ENCODE results near the gene MAPK10.

MAPK10 gene

GRCh38 chr4:86362510-86362909, 2.7 kb upstream of the MAPK10 start:
- Histone ChIP-seq H3K4me2 (no peak overlapping the region), H3K36me3 (ENCODE audit: insufficient read depth) (no peaks in the 10 kb centered on the region), H3K4me1 (ENCODE audit: low read depth, poor library complexity, severe bottlenecking) (peaks cover 19% of the 10 kb centered on the region), H4K20me1 (ENCODE audit: insufficient read depth) (no peaks in the 10 kb centered on the region), H2AFZ (ENCODE audit: low read depth) (no peak overlapping the region), H3K9ac (no peak overlapping the region), H3K4me3 (IDR thresholded peaks at IDR 0.05; ENCODE audit: insufficient read depth, low read depth, low read length) (no peak overlapping the region), H3K79me2 (ENCODE audit: insufficient read depth, low read depth) (no peaks in the 10 kb centered on the region), H3K27ac (no peak overlapping the region), H3K27me3 (ENCODE audit: insufficient read depth, low read depth) (no peaks in the 10 kb centered on the region)
- no peak for TF ChIP-seq CTCF (conservative IDR thresholded peaks at IDR 0.05; ENCODE audit: low read depth, low read length)

- no peaks in the 10 kb centered on the region for H4K20me1 ChIP-seq (ENCODE audit: insufficient read depth)
- H3K4me3 ChIP-seq (IDR thresholded peaks at IDR 0.05; ENCODE audit: insufficient read depth, low read depth, low read length), result no peak overlapping the region
- H3K36me3 ChIP-seq (ENCODE audit: insufficient read depth), result no peaks in the 10 kb centered on the region
- H3K79me2 ChIP-seq (ENCODE audit: insufficient read depth, low read depth), result no peaks in the 10 kb centered on the region
- no peak overlapping the region for H3K27ac ChIP-seq
- no peak overlapping the region for H3K9ac ChIP-seq
- H3K27me3 ChIP-seq (ENCODE audit: insufficient read depth, low read depth), result no peaks in the 10 kb centered on the region
- no peak overlapping the region for H3K4me2 ChIP-seq
- H2AFZ ChIP-seq (ENCODE audit: low read depth), result no peak overlapping the region
- no peak for TF ChIP-seq CTCF (conservative IDR thresholded peaks at IDR 0.05; ENCODE audit: low read depth, low read length)
- H3K4me1 ChIP-seq (ENCODE audit: low read depth, poor library complexity, severe bottlenecking), result peaks cover 19% of the 10 kb centered on the region
Measured at GRCh38 chr4:86358257-86358656, 1.6 kb downstream of the MAPK10 start.

GRCh38 chr4:86357608-86358007, 2.2 kb downstream of the MAPK10 start:
- Histone ChIP-seq H3K9ac (no peak overlapping the region), H3K36me3 (ENCODE audit: insufficient read depth) (no peaks in the 10 kb centered on the region), H3K27me3 (ENCODE audit: insufficient read depth, low read depth) (no peaks in the 10 kb centered on the region), H3K4me2 (no peak overlapping the region), H4K20me1 (ENCODE audit: insufficient read depth) (no peaks in the 10 kb centered on the region), H2AFZ (ENCODE audit: low read depth) (no peak overlapping the region), H3K79me2 (ENCODE audit: insufficient read depth, low read depth) (no peaks in the 10 kb centered on the region), H3K27ac (no peak overlapping the region), H3K4me3 (IDR thresholded peaks at IDR 0.05; ENCODE audit: insufficient read depth, low read depth, low read length) (no peak overlapping the region), H3K4me1 (ENCODE audit: low read depth, poor library complexity, severe bottlenecking) (peaks cover 19% of the 10 kb centered on the region)
- TF ChIP-seq CTCF (conservative IDR thresholded peaks at IDR 0.05; ENCODE audit: low read depth, low read length), result no peak

GRCh38 chr4:86356425-86357210, 3.2 kb downstream of the MAPK10 start:
- Histone ChIP-seq H3K4me1 (ENCODE audit: low read depth, poor library complexity, severe bottlenecking) (peaks cover 19% of the 10 kb centered on the region), H3K4me2 (no peak overlapping the region), H2AFZ (ENCODE audit: low read depth) (no peak overlapping the region), H3K27ac (no peak overlapping the region), H3K9ac (no peak overlapping the region), H3K27me3 (ENCODE audit: insufficient read depth, low read depth) (no peaks in the 10 kb centered on the region), H3K79me2 (ENCODE audit: insufficient read depth, low read depth) (no peaks in the 10 kb centered on the region), H4K20me1 (ENCODE audit: insufficient read depth) (no peaks in the 10 kb centered on the region), H3K4me3 (IDR thresholded peaks at IDR 0.05; ENCODE audit: insufficient read depth, low read depth, low read length) (no peak overlapping the region), H3K36me3 (ENCODE audit: insufficient read depth) (no peaks in the 10 kb centered on the region)
- TF ChIP-seq CTCF (conservative IDR thresholded peaks at IDR 0.05; ENCODE audit: low read depth, low read length), result no peak
